GM13976 (cell line): ENCODE data around the gene PRDM5.

Experiments used
- DNase-seq: peaks from one replicate; pipeline ENCODE4 v3.0.0; 2012; ENCODE audit warnings: low spot score
- CTCF ChIP-seq: IDR thresholded peaks from 2 replicates; pipeline ENCODE4 v1.5.1; 2012; ENCODE audit warnings: borderline replicate concordance, mild to moderate bottlenecking; ENCODE audit not compliant: insufficient read depth; ENCODE audit errors: extremely low read depth, missing control alignments, control extremely low read depth
- in situ Hi-C: fragments of 300-500 bp; cut with MboI; formaldehyde crosslinking; loops from one replicate; pipeline ENCODE4 v1.12.0; 2022; ENCODE audit warnings: low sequenced_read_pairs, mixed read lengths, inconsistent platforms; ENCODE audit not compliant: unreplicated experiment

Gene PRDM5

GRCh38 chr4:120824946-120825345, 97.6 kb downstream of the PRDM5 start:
- DNase-seq, result no peak
- TF ChIP-seq CTCF, result no peak
- in situ Hi-C loops, result no loop called here

- no peak for TF ChIP-seq CTCF
- in situ Hi-C loops, result no loop called here
- DNase-seq, result no peak
Measured at GRCh38 chr4:120821977-120822376, 100.5 kb downstream of the PRDM5 start.

DNA sequence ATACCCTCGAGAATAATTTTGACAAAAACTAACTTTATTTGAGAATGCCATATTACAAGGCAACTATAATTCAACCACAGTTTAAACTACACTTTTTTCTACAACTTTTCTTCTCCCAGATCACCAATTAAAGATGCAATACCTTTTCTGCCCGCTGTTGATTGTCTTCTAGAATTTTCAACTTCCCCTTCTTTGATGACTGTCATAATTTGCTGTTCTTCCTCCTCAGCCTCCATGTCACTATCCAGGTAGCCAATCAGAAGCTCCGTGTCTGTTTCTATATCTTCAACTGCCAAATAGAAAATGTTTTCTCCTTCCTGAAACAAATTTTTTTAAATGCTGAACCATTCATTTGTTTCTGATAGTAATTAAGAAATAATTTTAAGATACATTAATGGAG, 101.5 kb downstream of the PRDM5 start:
- no peak for TF ChIP-seq CTCF
- in situ Hi-C loops, result no loop called here
- DNase-seq, result no peak

DNA sequence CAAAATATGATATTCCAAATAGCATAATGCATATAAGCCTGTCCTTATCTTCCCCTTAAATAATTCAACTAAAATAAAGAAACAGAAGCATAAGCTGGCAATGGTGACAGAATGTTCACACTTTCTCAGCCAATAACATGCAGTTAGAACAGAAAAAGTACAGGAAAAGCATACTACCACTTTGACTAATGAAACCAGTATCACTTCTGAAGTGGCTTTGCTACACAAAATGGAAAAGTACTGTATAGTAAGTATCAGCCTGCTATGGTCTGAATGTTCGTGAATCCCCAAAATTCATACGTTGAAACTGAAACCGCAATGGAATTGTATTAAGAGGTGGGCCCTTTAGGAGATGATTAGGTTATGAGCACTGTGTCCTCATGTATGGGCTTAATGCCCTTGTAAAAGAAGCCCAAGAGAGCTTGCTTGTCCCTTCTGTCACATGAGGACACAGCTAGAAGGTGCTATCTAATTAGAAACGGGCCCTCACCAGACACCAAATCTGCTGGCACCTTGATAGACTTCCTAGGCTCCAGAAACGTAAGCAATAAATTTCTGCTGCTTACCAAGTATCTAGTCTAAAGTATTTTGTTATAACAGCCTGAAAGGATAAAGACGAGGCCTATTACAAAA, 102.6 kb downstream of the PRDM5 start:
- in situ Hi-C loops, result no loop called here
- no peak for TF ChIP-seq CTCF
- DNase-seq, result no peak

- no peak for DNase-seq
- TF ChIP-seq CTCF, result no peak
- in situ Hi-C loops, result no loop called here
Measured at GRCh38 chr4:120816296-120816965, 106.1 kb downstream of the PRDM5 start.

DNA sequence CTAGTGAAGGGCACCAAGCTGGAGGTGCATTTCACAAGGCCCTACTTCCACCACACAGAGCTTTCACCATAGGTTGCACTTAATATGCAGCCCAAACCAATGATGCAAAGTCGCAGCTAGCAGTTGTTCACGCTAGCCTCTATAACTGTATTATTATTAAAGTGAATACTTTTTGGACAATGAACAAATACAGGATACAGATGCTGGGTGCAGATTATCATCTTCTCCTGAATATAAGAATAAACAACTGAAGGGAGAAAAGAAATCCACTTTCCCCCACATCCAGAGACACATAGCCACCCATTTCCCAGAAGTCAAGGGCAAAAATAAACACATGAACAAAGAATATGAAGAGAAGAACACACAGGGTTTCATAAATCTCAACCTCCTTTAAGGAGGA, 107.2 kb downstream of the PRDM5 start:
- no peak for TF ChIP-seq CTCF
- in situ Hi-C loops, result no loop called here
- DNase-seq, result no peak
